NCI-H2171 treated with DMSO at 0.1 percent for 48 hours (cell line): ENCODE measurements around the gene SELENOI.

Source experiments
- DNase-seq: peaks from one replicate; lab custom pipeline; 2025; lab: John Stamatoyannopoulos, UW

Gene SELENOI

DNA sequence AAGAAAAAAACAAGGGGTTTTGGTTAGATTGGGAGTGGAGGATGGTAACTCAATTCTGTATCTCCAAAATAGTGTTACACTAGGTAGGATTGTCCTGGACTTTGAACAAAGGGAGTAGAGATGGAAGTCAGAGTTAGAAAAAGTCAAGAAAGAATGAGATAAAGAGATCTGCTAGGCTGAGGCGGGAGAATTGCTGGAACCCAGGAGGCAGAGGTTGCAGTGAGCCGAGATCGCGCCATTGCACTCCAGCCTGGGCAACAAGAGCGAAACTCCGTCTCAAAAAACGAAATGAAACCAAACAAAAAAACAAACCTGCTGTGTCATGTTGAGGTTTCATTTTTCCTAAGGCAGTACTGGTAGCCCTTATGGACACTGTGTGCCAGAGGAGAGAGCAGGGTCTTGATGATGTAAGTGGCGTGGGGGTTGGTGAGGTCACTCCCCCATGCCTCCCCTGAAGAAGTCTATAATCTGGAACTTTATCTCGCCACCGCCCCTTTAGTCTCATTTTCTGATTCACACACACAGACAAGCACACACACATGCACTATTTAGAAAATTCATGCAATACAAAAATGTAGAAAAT is 66.2 kb downstream of the SELENOI start:
- DNase-seq = no peak

DNA sequence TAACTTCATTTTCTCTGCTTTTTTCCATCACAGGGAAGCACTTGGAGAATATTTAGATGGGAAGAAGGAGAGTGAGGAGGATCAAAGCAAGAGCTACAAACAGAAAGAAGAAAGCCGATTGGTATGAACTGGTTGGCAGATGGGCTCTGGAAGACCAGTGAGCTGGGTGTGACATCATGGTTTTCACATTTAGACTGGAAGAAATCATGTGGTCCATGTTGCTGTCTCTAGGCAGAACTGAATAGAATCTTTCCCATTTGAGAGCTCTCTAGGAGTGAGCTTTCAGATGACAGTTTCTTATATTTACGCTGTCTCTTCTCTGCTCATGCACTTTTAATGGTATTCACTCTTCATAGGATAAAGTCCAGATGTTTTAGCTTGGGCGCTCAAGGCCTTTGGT is 68.4 kb downstream of the SELENOI start:
- peak; percentile 15 for DNase-seq

- no peak for DNase-seq
Observed at GRCh38 chr2:26421961-26422360, 76.0 kb downstream of the SELENOI start.

DNA sequence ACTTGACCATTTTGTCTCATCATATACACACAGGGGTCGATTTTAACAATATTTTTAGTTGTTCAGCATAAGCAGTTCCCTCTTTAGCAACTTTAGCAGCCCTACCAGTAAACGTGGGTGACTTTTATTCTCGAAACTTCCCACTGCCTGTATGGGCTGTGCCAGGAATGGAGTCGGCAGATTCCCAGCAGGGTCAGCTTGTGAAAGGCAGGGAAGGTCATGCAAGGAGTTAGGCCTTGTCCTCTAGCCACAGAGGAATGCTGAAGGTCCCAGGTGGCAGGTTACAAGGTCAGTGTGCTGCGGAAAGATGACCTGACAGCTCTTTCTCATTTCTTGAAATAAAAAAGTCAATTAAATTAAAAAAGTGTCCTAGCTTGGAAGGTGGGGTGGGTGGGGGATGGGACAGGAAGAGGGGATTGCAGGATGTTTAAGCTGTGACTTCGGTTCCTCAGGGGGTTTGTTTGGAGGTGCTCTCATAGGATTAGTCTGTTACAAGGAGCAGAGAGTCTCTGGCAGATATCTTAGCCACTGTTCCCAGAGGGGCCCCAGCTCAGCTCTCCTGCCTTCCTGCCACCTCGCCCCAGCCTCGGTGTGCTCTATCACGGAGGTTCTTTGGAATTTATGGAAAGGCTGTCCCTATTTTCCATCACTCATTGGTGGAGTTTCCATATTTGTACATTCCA is 77.1 kb downstream of the SELENOI start:
- no peak for DNase-seq

DNA sequence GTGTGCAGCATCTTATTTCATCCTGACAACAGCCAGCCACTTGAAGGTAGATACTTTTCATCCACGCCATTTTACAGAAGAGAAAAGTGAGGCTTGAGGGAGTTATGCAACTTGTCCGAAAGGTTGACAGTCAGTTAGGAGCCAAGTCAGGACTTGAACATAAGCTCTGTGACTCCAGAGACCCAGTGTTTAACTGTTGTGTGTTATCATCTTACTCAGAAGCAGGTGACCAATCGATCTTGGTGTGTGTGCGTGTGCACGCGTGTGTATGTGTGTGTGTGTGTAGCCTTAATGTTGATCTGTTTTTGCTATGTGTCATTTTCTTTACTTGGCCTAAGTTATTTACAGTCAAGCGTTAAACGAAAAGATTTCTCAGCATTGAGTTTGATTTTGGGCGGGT is 77.8 kb downstream of the SELENOI start:
- no peak for DNase-seq

DNA sequence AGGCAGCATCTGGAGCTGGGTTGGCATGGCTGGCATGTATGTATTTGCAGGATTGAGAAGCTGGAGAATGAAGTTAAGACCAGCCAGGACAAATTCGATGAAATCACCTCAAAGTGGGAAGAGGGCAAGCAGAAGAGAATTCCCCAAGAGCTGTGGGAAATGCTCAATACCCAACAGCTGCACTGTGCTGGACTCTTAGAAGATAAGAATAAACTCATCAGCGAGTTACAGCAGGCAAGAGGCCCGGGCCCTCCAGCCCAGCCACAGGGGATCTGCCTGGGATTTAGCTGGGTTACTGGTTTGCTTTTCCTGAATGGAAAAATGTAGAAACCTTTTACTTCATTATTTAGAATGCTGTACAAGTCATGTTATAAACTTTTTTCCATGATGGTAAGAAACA is 78.3 kb downstream of the SELENOI start:
- DNase-seq = no peak

- DNase-seq = no peak
Observed at GRCh38 chr2:26428846-26429245, 82.9 kb downstream of the SELENOI start.

DNA sequence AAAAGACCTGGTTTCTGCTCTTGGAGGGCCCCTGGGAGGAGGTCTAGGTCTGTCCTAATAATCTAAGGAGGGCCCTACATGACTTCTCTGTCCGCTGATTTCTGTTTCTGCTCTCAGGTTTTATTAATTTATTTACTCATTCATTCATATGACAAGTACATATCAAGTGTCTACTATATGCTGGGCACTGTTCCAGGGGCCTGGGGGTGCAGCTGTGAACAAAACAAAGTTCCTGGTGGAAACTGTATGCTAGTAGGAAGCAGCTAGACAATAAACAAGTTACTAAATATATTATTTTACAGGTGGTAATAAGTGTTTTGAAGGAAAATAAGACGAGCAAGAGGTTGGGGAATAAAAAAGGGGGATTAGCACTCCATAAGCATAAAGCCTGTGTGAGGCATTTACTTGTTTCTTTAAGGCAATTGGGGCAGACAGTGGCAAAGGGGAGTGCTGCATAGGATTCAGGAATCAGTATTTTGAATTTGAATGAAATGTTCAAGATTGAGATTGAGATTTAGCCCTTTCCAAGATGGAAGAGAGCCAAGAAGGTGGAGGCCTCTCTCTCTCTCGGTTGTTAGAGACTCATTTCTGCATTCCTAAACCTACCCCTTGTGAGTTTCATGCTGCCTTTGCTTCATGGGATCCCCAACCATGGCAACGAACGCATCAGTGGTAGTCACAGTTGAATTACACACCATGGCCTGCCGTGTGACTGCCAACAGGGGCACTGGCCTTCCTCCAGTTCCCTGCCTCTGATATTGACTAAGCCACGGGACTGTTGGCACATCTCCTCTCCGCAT is 84.0 kb downstream of the SELENOI start:
- DNase-seq = peak; percentile 94

- DNase-seq = no peak
Observed at GRCh38 chr2:26430826-26431225, 84.9 kb downstream of the SELENOI start.

- DNase-seq = no peak
Observed at GRCh38 chr2:26432363-26432762, 86.4 kb downstream of the SELENOI start.

DNA sequence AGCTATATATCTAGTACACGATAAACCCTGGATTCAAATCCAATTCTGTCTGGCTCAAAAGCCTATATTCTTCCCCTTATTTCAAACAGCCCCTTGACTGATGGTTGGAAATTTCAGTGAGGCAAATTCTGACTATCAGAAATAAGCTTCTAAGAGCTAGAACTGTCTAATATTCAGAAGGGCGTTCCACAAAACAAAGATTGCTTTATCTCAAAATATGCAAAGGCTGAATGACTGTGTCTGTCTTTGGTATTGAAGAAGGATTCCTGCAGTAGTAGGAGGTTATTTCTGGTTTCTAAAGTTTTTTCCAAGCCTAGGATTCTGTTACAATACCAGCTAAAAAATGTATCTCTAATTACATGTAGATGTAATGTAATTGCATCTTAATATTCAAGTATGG is 86.9 kb downstream of the SELENOI start:
- DNase-seq = no peak

GRCh38 chr2:26435106-26435505 is 89.2 kb downstream of the SELENOI start:
- no peak for DNase-seq

DNA sequence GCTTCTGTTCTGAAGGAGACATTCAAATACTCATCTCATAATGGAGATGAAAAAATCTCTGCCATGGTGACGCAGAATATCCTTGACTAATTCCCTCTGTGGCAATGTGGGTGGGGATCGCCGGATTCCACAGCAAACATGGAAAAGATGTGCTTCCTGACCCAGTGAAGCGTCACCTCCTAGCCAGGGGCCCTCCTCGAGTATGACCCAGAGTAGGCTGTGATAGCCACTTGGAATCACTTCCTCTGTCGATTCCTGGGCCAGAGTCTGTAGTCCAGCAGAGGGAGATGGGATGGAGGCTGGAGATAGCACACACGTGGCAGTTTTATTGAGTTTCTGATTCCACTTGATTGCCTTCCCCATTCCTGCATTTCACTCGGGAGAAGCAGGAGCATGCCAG is 92.6 kb downstream of the SELENOI start:
- DNase-seq = no peak

DNA sequence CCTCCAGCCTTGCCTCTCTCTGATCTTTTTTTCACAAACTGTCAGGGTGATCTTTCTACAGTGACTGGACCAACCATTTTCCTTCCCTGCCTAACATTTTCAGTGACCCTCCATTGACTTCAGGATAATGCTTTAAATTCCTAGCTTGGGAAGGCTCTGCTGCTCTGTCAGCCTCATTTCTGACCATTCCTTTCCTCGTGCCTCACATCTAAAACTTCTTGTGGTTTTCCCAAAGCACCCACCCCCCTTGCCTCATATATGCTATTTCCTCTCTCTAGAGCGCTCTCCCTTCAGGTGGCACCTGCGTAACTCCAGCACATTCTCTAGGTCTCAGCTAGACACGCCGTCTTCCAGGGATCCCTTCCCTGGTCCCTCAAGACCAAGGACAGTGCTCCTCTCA is 93.0 kb downstream of the SELENOI start:
- no peak for DNase-seq

DNA sequence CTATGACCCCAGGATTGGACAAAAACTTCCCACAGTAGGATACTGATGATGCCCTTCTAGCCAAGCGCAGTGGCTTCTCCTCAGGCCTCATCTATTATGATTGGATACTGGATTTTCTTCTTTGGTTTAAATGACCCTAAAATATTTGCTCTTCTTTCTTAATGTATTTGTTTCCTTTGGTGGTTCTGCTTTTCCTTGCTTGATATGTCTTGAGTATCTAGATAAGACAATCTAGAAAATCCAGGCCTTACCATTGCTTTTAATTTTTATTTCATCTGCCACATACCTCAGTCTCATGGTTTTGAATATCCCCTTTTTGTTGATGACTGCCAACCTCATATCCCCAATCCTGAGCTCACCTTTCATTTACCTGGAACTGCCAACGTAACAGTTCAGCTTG is 96.4 kb downstream of the SELENOI start:
- no peak for DNase-seq

DNA sequence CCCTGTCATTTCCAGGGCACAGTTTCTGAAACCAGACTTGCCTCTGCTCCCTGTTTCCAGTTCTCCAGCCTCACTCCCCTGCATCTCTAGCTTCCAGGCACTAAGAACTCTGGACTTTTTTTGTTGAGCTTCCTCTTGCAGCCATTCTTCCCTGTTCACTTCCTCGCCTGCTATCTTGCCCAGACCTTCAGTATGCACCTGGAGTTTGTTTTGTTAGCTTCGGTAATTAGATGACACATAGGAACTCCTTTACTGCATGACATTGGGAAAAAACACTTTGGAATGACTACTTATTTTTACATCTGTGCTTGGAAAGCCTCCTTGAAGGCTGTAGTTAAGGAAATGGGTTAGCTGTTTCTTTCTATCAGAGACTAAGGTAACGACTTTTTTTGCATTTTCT is 96.8 kb downstream of the SELENOI start:
- DNase-seq = no peak

GRCh38 chr2:26444236-26444635 is 98.3 kb downstream of the SELENOI start:
- DNase-seq = no peak
